ENCODE measurements around the gene VAMP2. TPM values are rescaled to one million over a fixed set of nuclear protein-coding genes. Genes with fewer than 3 reads are reported as not detected.

VAMP2 gene
- total and polyA plus RNA-seq, 9 donors = 10.9 to 77.2 (median 61.4) TPM

- Histone ChIP-seq H3K9me3 (replicated peaks; ENCODE audit: control insufficient read depth, low read depth, low read length) (no peaks in the 10 kb centered on the region), H3K4me1 (ENCODE audit: control insufficient read depth, insufficient read depth, low read length) (peaks cover 62% of the 10 kb centered on the region), H3K27ac (ENCODE audit: low read length) (peak overlapping the region; percentile 98), H3K4me3 (ENCODE audit: low read length) (peak overlapping the region; percentile 88), H3K27me3 (ENCODE audit: control insufficient read depth, insufficient read depth, low read length) (no peaks in the 10 kb centered on the region), H3K36me3 (ENCODE audit: control insufficient read depth, insufficient read depth, low read length) (peaks cover 18% of the 10 kb centered on the region)
- DNase-seq = peak; percentile 58
- WGBS (ENCODE audit: insufficient coverage) = 13% methylated on average over 14 of the region's 14 CpGs
These were observed 7.3 kb downstream of the VAMP2 start for GRCh38 chr17:8155231-8155995.

DNA sequence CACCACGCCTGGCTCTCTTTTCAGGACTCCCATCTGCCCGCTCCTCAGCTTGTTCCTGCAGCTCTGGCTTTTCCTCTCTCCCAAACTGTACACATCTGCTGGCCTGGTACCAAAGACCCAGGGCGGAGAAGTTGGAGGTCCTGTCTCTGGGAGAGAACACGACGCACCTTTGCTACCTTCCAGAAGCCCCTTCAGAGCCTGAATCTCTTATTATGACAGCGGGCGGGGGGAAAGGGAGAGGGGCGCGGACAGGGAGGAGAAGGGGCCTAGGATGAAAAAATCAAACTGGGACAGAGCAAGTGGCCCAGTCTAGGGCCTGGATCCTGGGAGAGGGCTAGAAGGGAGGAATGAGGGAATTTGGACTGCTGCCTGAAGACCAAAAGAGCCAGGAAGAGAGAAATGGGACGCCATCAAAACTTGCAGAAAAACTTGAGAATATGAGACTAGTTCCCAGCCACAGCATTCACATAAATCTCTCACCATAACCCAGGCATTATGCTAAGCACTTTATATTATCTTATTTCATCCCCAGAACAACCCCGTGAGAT, 8.1 kb downstream of the VAMP2 start:
- 18% methylated on average over 4 of the region's 11 CpGs for WGBS (ENCODE audit: insufficient coverage)
- Histone ChIP-seq H3K27me3 (ENCODE audit: control insufficient read depth, insufficient read depth, low read length) (no peaks in the 10 kb centered on the region), H3K4me3 (ENCODE audit: low read length) (peak overlapping the region; percentile 88), H3K9me3 (replicated peaks; ENCODE audit: control insufficient read depth, low read depth, low read length) (no peaks in the 10 kb centered on the region), H3K36me3 (ENCODE audit: control insufficient read depth, insufficient read depth, low read length) (peaks cover 18% of the 10 kb centered on the region), H3K4me1 (ENCODE audit: control insufficient read depth, insufficient read depth, low read length) (peaks cover 70% of the 10 kb centered on the region), H3K27ac (ENCODE audit: low read length) (peak overlapping the region; percentile 98)
- peak; percentile 86 for DNase-seq

- DNase-seq = peak; percentile 99
- Histone ChIP-seq H3K27ac (ENCODE audit: low read length) (peak overlapping the region; percentile 98), H3K27me3 (ENCODE audit: control insufficient read depth, insufficient read depth, low read length) (no peaks in the 10 kb centered on the region), H3K4me1 (ENCODE audit: control insufficient read depth, insufficient read depth, low read length) (peaks cover 70% of the 10 kb centered on the region), H3K4me3 (ENCODE audit: low read length) (peak overlapping the region; percentile 88), H3K9me3 (replicated peaks; ENCODE audit: control insufficient read depth, low read depth, low read length) (no peaks in the 10 kb centered on the region), H3K36me3 (ENCODE audit: control insufficient read depth, insufficient read depth, low read length) (peaks cover 18% of the 10 kb centered on the region)
- 0% methylated on average over 14 of the region's 22 CpGs for WGBS (ENCODE audit: insufficient coverage)
These were observed 8.7 kb downstream of the VAMP2 start for GRCh38 chr17:8153957-8154607.

- Histone ChIP-seq H3K36me3 (ENCODE audit: control insufficient read depth, insufficient read depth, low read length) (peaks cover 22% of the 10 kb centered on the region), H3K27ac (ENCODE audit: low read length) (peak overlapping the region; percentile 98), H3K27me3 (ENCODE audit: control insufficient read depth, insufficient read depth, low read length) (no peaks in the 10 kb centered on the region), H3K4me1 (ENCODE audit: control insufficient read depth, insufficient read depth, low read length) (peaks cover 69% of the 10 kb centered on the region), H3K9me3 (replicated peaks; ENCODE audit: control insufficient read depth, low read depth, low read length) (no peaks in the 10 kb centered on the region), H3K4me3 (ENCODE audit: low read length) (peak overlapping the region; percentile 31)
- WGBS (ENCODE audit: insufficient coverage) = 7% methylated on average over 10 of the region's 13 CpGs
- DNase-seq = peak; percentile 98
These were observed 9.2 kb downstream of the VAMP2 start for GRCh38 chr17:8153525-8153956.

DNA sequence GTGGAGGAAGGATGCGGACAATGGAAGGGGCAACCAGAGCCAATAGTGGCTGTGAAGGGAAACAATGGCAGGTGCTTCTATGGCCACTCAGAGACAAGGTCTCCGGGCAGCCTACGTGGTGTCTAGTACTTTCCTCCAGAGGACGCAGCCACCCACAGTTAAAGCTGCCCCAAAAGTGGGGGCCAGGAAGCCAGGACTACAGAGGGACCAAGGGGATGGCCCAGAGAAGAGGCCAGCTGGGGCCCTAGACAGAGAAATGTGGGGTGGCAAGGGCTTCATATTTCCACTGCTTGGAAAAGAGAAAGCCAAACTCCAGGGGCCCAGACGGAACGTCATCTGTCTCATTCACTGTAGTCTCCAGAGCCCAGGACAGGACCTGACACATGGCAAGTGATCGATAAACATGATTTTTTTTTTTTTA, 9.7 kb downstream of the VAMP2 start:
- 44% methylated on average over 7 of the region's 7 CpGs for WGBS (ENCODE audit: insufficient coverage)
- H3K4me1 ChIP-seq (ENCODE audit: control insufficient read depth, insufficient read depth, low read length) = peaks cover 65% of the 10 kb centered on the region
- H3K27ac ChIP-seq (ENCODE audit: low read length) = peak overlapping the region; percentile 98
- H3K27me3 ChIP-seq (ENCODE audit: control insufficient read depth, insufficient read depth, low read length) = no peaks in the 10 kb centered on the region
- DNase-seq = peak; percentile 61
- H3K4me3 ChIP-seq (ENCODE audit: low read length) = peak overlapping the region; percentile 66
- no peaks in the 10 kb centered on the region for H3K9me3 ChIP-seq (replicated peaks; ENCODE audit: control insufficient read depth, low read depth, low read length)
- peaks cover 24% of the 10 kb centered on the region for H3K36me3 ChIP-seq (ENCODE audit: control insufficient read depth, insufficient read depth, low read length)

DNA sequence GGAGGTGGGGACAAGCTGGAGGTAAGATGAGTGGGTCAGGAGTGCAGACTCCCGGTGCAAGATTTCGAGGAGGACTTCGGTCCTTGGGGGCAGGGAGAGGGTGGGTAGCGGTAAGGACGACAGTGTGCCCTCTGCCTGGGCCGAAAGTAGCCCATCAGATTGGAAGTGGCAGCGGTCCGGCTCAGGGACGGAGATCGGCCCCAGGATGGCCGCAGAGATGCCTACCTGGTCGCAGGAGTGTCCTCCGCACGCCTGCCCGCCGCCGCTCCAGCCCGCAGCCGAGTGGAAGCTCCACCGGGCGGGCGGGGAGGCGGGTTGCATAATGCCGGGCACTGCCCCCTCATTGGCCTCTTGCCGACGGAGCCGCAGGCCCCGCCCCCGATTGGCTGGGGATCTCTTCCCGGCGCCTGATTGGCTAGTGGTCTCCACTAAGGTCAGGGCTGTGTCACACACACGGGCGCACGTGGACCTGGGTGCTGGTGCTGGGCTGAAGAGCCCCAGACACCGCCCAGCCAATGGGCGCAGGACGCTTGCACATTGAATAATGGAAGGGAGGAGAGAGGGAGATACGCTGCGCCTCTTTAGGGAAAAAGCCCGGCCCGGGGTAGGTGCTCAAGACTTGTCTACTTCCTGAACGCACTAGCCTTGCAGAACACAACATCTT, 10.5 kb downstream of the VAMP2 start, which contains the start of gene PER1:
TSS of gene PER1 (minus strand) at position 293 of the 664 bp plus-strand sequence. CDS start 1,698 bp downstream, outside the sequence.
- Histone ChIP-seq H3K9me3 (replicated peaks; ENCODE audit: control insufficient read depth, low read depth, low read length) (no peaks in the 10 kb centered on the region), H3K27me3 (ENCODE audit: control insufficient read depth, insufficient read depth, low read length) (no peaks in the 10 kb centered on the region), H3K4me3 (ENCODE audit: low read length) (peak within 1 kb of the TSS; percentile 66), H3K36me3 (ENCODE audit: control insufficient read depth, insufficient read depth, low read length) (peaks cover 32% of the 10 kb centered on the region), H3K27ac (ENCODE audit: low read length) (peak within 1 kb of the TSS; percentile 98), H3K4me1 (ENCODE audit: control insufficient read depth, insufficient read depth, low read length) (peaks cover 65% of the 10 kb centered on the region)
- 2% methylated on average over 36 of the region's 42 CpGs for WGBS (ENCODE audit: insufficient coverage)
- DNase-seq = peak; percentile 94

- H3K27ac ChIP-seq (ENCODE audit: low read length) = peak overlapping the region; percentile 98
- H3K9me3 ChIP-seq (replicated peaks; ENCODE audit: control insufficient read depth, low read depth, low read length) = no peaks in the 10 kb centered on the region
- 0% methylated on average over 21 of the region's 22 CpGs for WGBS (ENCODE audit: insufficient coverage)
- H3K36me3 ChIP-seq (ENCODE audit: control insufficient read depth, insufficient read depth, low read length) = peaks cover 38% of the 10 kb centered on the region
- peak; percentile 95 for DNase-seq
- H3K4me1 ChIP-seq (ENCODE audit: control insufficient read depth, insufficient read depth, low read length) = peaks cover 59% of the 10 kb centered on the region
- peak overlapping the region; percentile 66 for H3K4me3 ChIP-seq (ENCODE audit: low read length)
- H3K27me3 ChIP-seq (ENCODE audit: control insufficient read depth, insufficient read depth, low read length) = no peaks in the 10 kb centered on the region
These were observed 11.1 kb downstream of the VAMP2 start for GRCh38 chr17:8151641-8152111.

DNA sequence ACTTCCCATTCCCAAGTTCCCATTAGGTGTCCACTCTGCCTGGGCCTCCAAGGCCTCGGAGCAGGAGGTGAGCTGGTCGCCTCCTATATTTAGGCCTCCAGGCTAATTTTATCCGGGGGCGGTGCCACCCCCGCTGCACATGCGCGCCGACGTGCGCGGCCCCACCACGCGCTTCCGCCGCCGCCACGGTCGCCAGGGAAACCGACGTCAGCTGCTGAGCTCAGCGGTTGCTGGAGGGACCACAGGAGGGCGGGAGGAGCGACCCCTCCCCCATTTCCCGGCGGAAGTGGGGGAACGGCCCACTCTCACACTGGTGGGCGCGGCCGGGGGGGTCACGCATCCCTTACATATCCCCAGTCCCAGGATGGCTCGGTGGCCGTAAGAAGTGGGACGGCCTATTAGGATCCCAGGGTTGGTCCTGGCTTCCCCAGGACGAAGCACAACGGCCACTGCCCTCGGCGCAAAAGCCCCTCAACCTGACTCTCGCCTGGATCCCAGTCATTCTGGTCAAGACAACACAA, 11.6 kb downstream of the VAMP2 start:
- no peaks in the 10 kb centered on the region for H3K9me3 ChIP-seq (replicated peaks; ENCODE audit: control insufficient read depth, low read depth, low read length)
- peak overlapping the region; percentile 98 for H3K27ac ChIP-seq (ENCODE audit: low read length)
- peak overlapping the region; percentile 66 for H3K4me3 ChIP-seq (ENCODE audit: low read length)
- peak; percentile 98 for DNase-seq
- peaks cover 43% of the 10 kb centered on the region for H3K36me3 ChIP-seq (ENCODE audit: control insufficient read depth, insufficient read depth, low read length)
- H3K4me1 ChIP-seq (ENCODE audit: control insufficient read depth, insufficient read depth, low read length) = peaks cover 58% of the 10 kb centered on the region
- H3K27me3 ChIP-seq (ENCODE audit: control insufficient read depth, insufficient read depth, low read length) = no peaks in the 10 kb centered on the region
- under 1% methylated on average over 38 of the region's 38 CpGs for WGBS (ENCODE audit: insufficient coverage)

- peak overlapping the region; percentile 20 for H3K4me3 ChIP-seq (ENCODE audit: low read length)
- DNase-seq = peak; percentile 46
- H3K27ac ChIP-seq (ENCODE audit: low read length) = peak overlapping the region; percentile 98
- peaks cover 53% of the 10 kb centered on the region for H3K4me1 ChIP-seq (ENCODE audit: control insufficient read depth, insufficient read depth, low read length)
- H3K9me3 ChIP-seq (replicated peaks; ENCODE audit: control insufficient read depth, low read depth, low read length) = no peaks in the 10 kb centered on the region
- H3K27me3 ChIP-seq (ENCODE audit: control insufficient read depth, insufficient read depth, low read length) = no peaks in the 10 kb centered on the region
- WGBS (ENCODE audit: insufficient coverage) = 52% methylated on average over 10 of the region's 18 CpGs
- H3K36me3 ChIP-seq (ENCODE audit: control insufficient read depth, insufficient read depth, low read length) = peaks cover 50% of the 10 kb centered on the region
These were observed 12.3 kb downstream of the VAMP2 start for GRCh38 chr17:8150194-8151119.

All from muscle of leg (tissue), 11 donors.